Measurements from ENCODE around the gene OR5T2.
"Not testable (repeated sequence)": the region's sequence is repeated elsewhere in the genome, so short reads cannot be mapped to it uniquely, and the experiment has no call there.

OR5T2 gene

GRCh38 chr11:56234155-56234554, at the start of gene OR5T2:
TSS of gene OR5T2 (minus strand) at chr11:56234255. CDS start at chr11:56233062, 1,193 bp downstream.
- no peak for DNase-seq (ENCODE audit: low read depth in 2 of 2)

- DNase-seq (ENCODE audit: low read depth in 2 of 2), result no peak
These were observed 39.8 kb upstream of the OR5T2 start, which contains the start of gene OR5T1 for GRCh38 chr11:56273854-56274253. TSS of gene OR5T1 (plus strand) at chr11:56274154. CDS start at chr11:56275639, 1,485 bp downstream.

- DNase-seq (ENCODE audit: low read depth in 2 of 2), result no peak
These were observed 37.0 kb upstream of the OR5T2 start for GRCh38 chr11:56271092-56271491.

- no peak for DNase-seq (ENCODE audit: low read depth in 2 of 2)
These were observed 17.9 kb upstream of the OR5T2 start, which contains the start of gene OR5T3 for GRCh38 chr11:56251954-56252353. TSS of gene OR5T3 (plus strand) at chr11:56252254. CDS start at chr11:56252254, 0 bp downstream.

GRCh38 chr11:56219735-56220134, 14.3 kb downstream of the OR5T2 start:
- not testable (repeated sequence) for DNase-seq (ENCODE audit: low read depth in 2 of 2)

- no peak for DNase-seq (ENCODE audit: low read depth in 2 of 2)
These were observed 19.5 kb downstream of the OR5T2 start for GRCh38 chr11:56214537-56214936.

GRCh38 chr11:56207790-56208189, 26.3 kb downstream of the OR5T2 start:
- DNase-seq (ENCODE audit: low read depth in 2 of 2), result no peak

GRCh38 chr11:56197367-56197766, 36.7 kb downstream of the OR5T2 start:
- DNase-seq (ENCODE audit: low read depth in 2 of 2), result no peak

GRCh38 chr11:56196705-56197104, 37.4 kb downstream of the OR5T2 start:
- DNase-seq (ENCODE audit: low read depth in 2 of 2), result no peak

- DNase-seq (ENCODE audit: low read depth in 2 of 2), result no peak
These were observed 45.5 kb downstream of the OR5T2 start for GRCh38 chr11:56188602-56189001.

GRCh38 chr11:56183459-56183858, 50.6 kb downstream of the OR5T2 start:
- DNase-seq (ENCODE audit: low read depth in 2 of 2), result no peak

All from fibroblast of skin of left quadriceps (primary cell).